ENCODE results near the gene SLC35F4. TPM values are rescaled to one million over a fixed set of nuclear protein-coding genes. Genes with fewer than 3 reads are reported as not detected.

SLC35F4 gene
- total RNA-seq, 1 experiment from 2014 or later = not detected

- no peak overlapping the region for H2BK20ac ChIP-seq (ENCODE audit: low read depth, low read length, poor library complexity, severe bottlenecking)
- H3K4me1 ChIP-seq (ENCODE audit: insufficient read depth, low read length) = no peaks in the 10 kb centered on the region; the same call in 1 of the 2 replicates
- no peaks in the 10 kb centered on the region for H3K36me3 Mint-ChIP-seq (ENCODE audit: insufficient read depth in 1 of 3, low read depth in 3 of 3)
- no peak overlapping the region for H2AFZ ChIP-seq (ENCODE audit: low read length)
- no peak overlapping the region for H3K27ac ChIP-seq (ENCODE audit: insufficient read length, low read depth, low read length)
- no peak for DNase-seq
- no peak overlapping the region for H3K23ac ChIP-seq (ENCODE audit: insufficient read length, low read depth, low read length)
- no peaks in the 10 kb centered on the region for H3K9me3 ChIP-seq (ENCODE audit: control insufficient read depth, low read depth, low read length)
- no peaks in the 10 kb centered on the region for H3K79me1 ChIP-seq (ENCODE audit: insufficient read depth, low read depth, low read length, poor library complexity, severe bottlenecking)
- no CpG with 5 or more reads among the region's 2 CpGs for WGBS (ENCODE audit: extremely low coverage, insufficient read length, low lambda C conversion rate)
- no peak overlapping the region for H4K8ac ChIP-seq (replicated peaks; ENCODE audit: insufficient read length, low read depth, low read length)
- H4K5ac ChIP-seq (ENCODE audit: insufficient read length, low read depth, low read length) = no peak overlapping the region
- no peak overlapping the region for H4K91ac ChIP-seq (ENCODE audit: insufficient read length, low read depth, low read length)
- no peak overlapping the region for H3K4ac ChIP-seq (ENCODE audit: low read depth, low read length)
- H3K9ac ChIP-seq (ENCODE audit: extremely low read depth, insufficient read length, low read length) = no peak overlapping the region
- H3K4me2 ChIP-seq (ENCODE audit: insufficient read depth, insufficient read length, low read length) = no peak overlapping the region
- H2BK120ac ChIP-seq (ENCODE audit: low read depth, low read length, poor library complexity, severe bottlenecking) = no peak overlapping the region
- no peaks in the 10 kb centered on the region; a peak in 1 of 4 replicates for H3K4me1 Mint-ChIP-seq
- H3K56ac ChIP-seq (ENCODE audit: insufficient read length, low read depth, low read length) = no peak overlapping the region
- TF ChIP-seq CTCF (conservative IDR thresholded peaks at IDR 0.05) = no peak
- H3K27me3 Mint-ChIP-seq (ENCODE audit: low read depth) = no peaks in the 10 kb centered on the region; the same call in none of the 2 replicates
- H2AK5ac ChIP-seq (ENCODE audit: insufficient read length, low read length) = no peak overlapping the region
- no peak overlapping the region for H3K14ac ChIP-seq (ENCODE audit: insufficient read depth, low read length)
- H3K18ac ChIP-seq (ENCODE audit: insufficient read length, low read depth, low read length) = no peak overlapping the region
- H3K23me2 ChIP-seq (ENCODE audit: insufficient read length, low read depth, low read length, poor library complexity, severe bottlenecking) = no peaks in the 10 kb centered on the region
- no peak overlapping the region for H2BK5ac ChIP-seq (ENCODE audit: insufficient read length, low read length)
- no peak overlapping the region for H2BK12ac ChIP-seq (ENCODE audit: insufficient read length, low read depth, low read length)
- no peaks in the 10 kb centered on the region for H3K27me3 ChIP-seq (ENCODE audit: insufficient read depth, low read length)
- H3T11ph ChIP-seq (ENCODE audit: low read length) = no peak overlapping the region
- H3K4me3 Mint-ChIP-seq = no peak overlapping the region
- no peak overlapping the region for H3K27ac Mint-ChIP-seq
- H4K20me1 ChIP-seq (ENCODE audit: control insufficient read depth, insufficient read depth, insufficient read length) = no peaks in the 10 kb centered on the region
- no peaks in the 10 kb centered on the region for H3K9me3 Mint-ChIP-seq
- H2BK15ac ChIP-seq (ENCODE audit: low read depth, low read length) = no peak overlapping the region
- H3K79me2 ChIP-seq (ENCODE audit: insufficient read depth, low read length) = no peaks in the 10 kb centered on the region
These were observed 19.3 kb downstream of the SLC35F4 start for GRCh38 chr14:57846596-57846995.
